Measurements from ENCODE around the gene H6PD.

The H6PD gene

GRCh38 chr1:9278585-9279153 lies 44.1 kb downstream of the H6PD start:
- no peak for DNase-seq (ENCODE audit: low spot score)

- DNase-seq (ENCODE audit: low spot score): no peak
These were observed 44.7 kb downstream of the H6PD start for GRCh38 chr1:9279172-9279840.

GRCh38 chr1:9280015-9280860 lies 45.7 kb downstream of the H6PD start:
- DNase-seq (ENCODE audit: low spot score): peak; percentile 97

- no peak for DNase-seq (ENCODE audit: low spot score)
These were observed 46.7 kb downstream of the H6PD start for GRCh38 chr1:9281071-9281827.

GRCh38 chr1:9281908-9282695 lies 47.5 kb downstream of the H6PD start:
- DNase-seq (ENCODE audit: low spot score): no peak

GRCh38 chr1:9282696-9282955 lies 48.1 kb downstream of the H6PD start:
- no peak for DNase-seq (ENCODE audit: low spot score)

GRCh38 chr1:9284061-9284460 lies 49.5 kb downstream of the H6PD start:
- no peak for DNase-seq (ENCODE audit: low spot score)

GRCh38 chr1:9286556-9286955 lies 52.0 kb downstream of the H6PD start:
- DNase-seq (ENCODE audit: low spot score): no peak

GRCh38 chr1:9289090-9289534 lies 54.5 kb downstream of the H6PD start:
- no peak for DNase-seq (ENCODE audit: low spot score)

- peak; percentile 72 for DNase-seq (ENCODE audit: low spot score)
These were observed 55.3 kb downstream of the H6PD start for GRCh38 chr1:9289711-9290485.

GRCh38 chr1:9291914-9292360 lies 57.4 kb downstream of the H6PD start:
- DNase-seq (ENCODE audit: low spot score): no peak

- peak; percentile 84 for DNase-seq (ENCODE audit: low spot score)
These were observed 58.0 kb downstream of the H6PD start, which contains the start of gene SPSB1 for GRCh38 chr1:9292361-9293240. Gene SPSB1, plus strand, starts transcription at chr1:9292894. Its CDS starts 62,998 bp downstream, at chr1:9355892.

- no peak for DNase-seq (ENCODE audit: low spot score)
These were observed 58.6 kb downstream of the H6PD start for GRCh38 chr1:9293241-9293532.

- DNase-seq (ENCODE audit: low spot score): no peak
These were observed 59.2 kb downstream of the H6PD start for GRCh38 chr1:9293533-9294404.

GRCh38 chr1:9294405-9294773 lies 59.8 kb downstream of the H6PD start:
- no peak for DNase-seq (ENCODE audit: low spot score)

- DNase-seq (ENCODE audit: low spot score): no peak
These were observed 60.5 kb downstream of the H6PD start for GRCh38 chr1:9294910-9295636.

- no peak for DNase-seq (ENCODE audit: low spot score)
These were observed 61.3 kb downstream of the H6PD start for GRCh38 chr1:9295884-9296283.

GRCh38 chr1:9296850-9297249 lies 62.3 kb downstream of the H6PD start:
- DNase-seq (ENCODE audit: low spot score): no peak

Data from AG08396 (cell line).